Loucy (cell line): ENCODE measurements around the gene CHN2.

Experiments
- H2AFZ ChIP-seq: fragments of 200-600 bp; sonication (generic); 2 replicates; pipeline ENCODE4 v1.6.0; 2016; ENCODE audit warnings: antibody characterized with exemption, mild to moderate bottlenecking, low read length, moderate library complexity
- H3F3A ChIP-seq: fragments of 200-600 bp; 2 replicates; pipeline ENCODE4 v1.6.0; 2016; ENCODE audit warnings: antibody characterized with exemption, low read depth, mild to moderate bottlenecking
- H3K27me3 ChIP-seq: fragments of 200-600 bp; sonication (generic); 2 replicates; pipeline ENCODE4 v1.6.1; 2014; ENCODE audit warnings: low read length, mild to moderate bottlenecking; ENCODE audit not compliant: insufficient read depth, poor library complexity, severe bottlenecking
- H3K36me3 ChIP-seq: fragments of 200-600 bp; sonication (generic); 2 replicates; pipeline ENCODE4 v1.6.1; 2016; ENCODE audit warnings: low read length; ENCODE audit not compliant: insufficient read depth
- H3K4me1 ChIP-seq: fragments of 200-600 bp; sonication (generic); 2 replicates; pipeline ENCODE4 v1.5.1; 2014; ENCODE audit warnings: low read length, mild to moderate bottlenecking; ENCODE audit not compliant: insufficient read depth, poor library complexity, severe bottlenecking
- H3K4me2 ChIP-seq: fragments of 200-600 bp; sonication (generic); 2 replicates; pipeline ENCODE4 v1.6.0; 2014; ENCODE audit warnings: antibody characterized with exemption, low read length, low read depth, mild to moderate bottlenecking; ENCODE audit not compliant: poor library complexity, severe bottlenecking
- H3K4me3 ChIP-seq: fragments of 200-600 bp; sonication (generic); 2 replicates; pipeline ENCODE4 v1.5.1; 2014; ENCODE audit warnings: low read length, mild to moderate bottlenecking, mixed read lengths; ENCODE audit not compliant: poor library complexity, severe bottlenecking
- H3K79me2 ChIP-seq: fragments of 200-600 bp; sonication (generic); 2 replicates; pipeline ENCODE4 v1.6.1; 2014; ENCODE audit warnings: low read length; ENCODE audit not compliant: insufficient read depth
- H3K9ac ChIP-seq: fragments of 200-600 bp; sonication (generic); 2 replicates; pipeline ENCODE4 v1.6.0; 2014; ENCODE audit warnings: mild to moderate bottlenecking, low read depth, low read length, moderate library complexity; ENCODE audit not compliant: poor library complexity, severe bottlenecking
- H3K9me2 ChIP-seq: fragments of 200-600 bp; sonication (generic); replicated peaks from 2 replicates; pipeline ENCODE4 v1.6.1; 2016; ENCODE audit warnings: low read depth, low read length, mixed read lengths
- H3K9me3 ChIP-seq: fragments of 200-600 bp; sonication (generic); 2 replicates; pipeline ENCODE4 v1.6.1; 2014; ENCODE audit warnings: mild to moderate bottlenecking, antibody characterized with exemption, low read length, low read depth; ENCODE audit not compliant: insufficient read depth
- H4K20me1 ChIP-seq: fragments of 200-600 bp; sonication (generic); 2 replicates; pipeline ENCODE4 v1.6.0; 2014; ENCODE audit warnings: antibody characterized with exemption, low read length, mild to moderate bottlenecking; ENCODE audit not compliant: insufficient read depth, poor library complexity, severe bottlenecking
- CTCF ChIP-seq: fragments of 200-600 bp; sonication (generic); conservative IDR thresholded peaks from 2 replicates; pipeline ENCODE4 v1.5.1; 2014; ENCODE audit warnings: mild to moderate bottlenecking, antibody characterized with exemption, low read length
- EZH2phosphoT487 ChIP-seq: fragments of 200-600 bp; IDR thresholded peaks from 2 replicates; pipeline ENCODE4 v1.6.1; 2018; ENCODE audit warnings: antibody characterized with exemption, mild to moderate bottlenecking, moderate library complexity, borderline replicate concordance

Gene CHN2

DNA sequence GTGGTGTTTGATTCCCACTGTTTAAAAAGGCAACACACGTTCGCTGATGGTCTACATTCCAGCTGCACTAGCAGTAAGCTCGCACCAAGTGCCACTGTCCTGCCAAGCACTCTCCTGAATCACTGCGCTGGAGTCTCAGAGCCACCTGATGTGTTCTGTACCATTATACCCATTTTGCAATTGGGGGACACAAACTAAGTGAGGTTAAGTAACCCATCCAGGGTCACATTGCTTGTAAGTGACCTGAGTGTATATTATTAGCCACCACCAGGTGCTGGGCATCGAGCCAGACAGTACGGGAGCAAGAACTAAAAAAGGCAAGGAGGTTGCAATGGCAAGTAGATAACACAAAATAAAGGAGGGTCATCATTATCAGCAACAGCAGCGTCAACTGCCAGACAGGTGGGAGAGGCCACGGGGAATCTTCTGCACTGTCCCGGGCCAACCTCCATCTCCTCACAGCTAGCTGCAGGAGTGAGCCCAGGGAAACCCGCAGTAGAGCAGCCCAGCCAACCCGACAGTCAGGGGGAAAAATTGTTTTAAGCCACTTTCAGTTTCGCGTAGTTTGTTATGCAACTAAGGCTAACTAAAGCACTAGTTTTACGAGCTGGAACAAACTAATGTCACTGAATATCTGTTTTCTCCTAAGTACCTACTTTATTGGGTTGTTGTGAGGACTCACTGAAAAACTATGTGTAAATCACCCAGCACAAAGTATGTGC, 47.5 kb upstream of the CHN2 start:
- no peaks in the 10 kb centered on the region for H3K9me3 ChIP-seq
- no peaks in the 10 kb centered on the region for H3K9me2 ChIP-seq
- no peaks in the 10 kb centered on the region for H3F3A ChIP-seq
- H3K4me1 ChIP-seq = no peaks in the 10 kb centered on the region
- H3K36me3 ChIP-seq = no peaks in the 10 kb centered on the region
- H3K9ac ChIP-seq = peak overlapping the region; percentile 69
- peak overlapping the region; percentile 70 for H3K4me2 ChIP-seq
- H3K79me2 ChIP-seq = no peaks in the 10 kb centered on the region
- peak overlapping the region; percentile 72 for H3K4me3 ChIP-seq
- TF ChIP-seq EZH2phosphoT487 (no peak), CTCF (no peak)
- H4K20me1 ChIP-seq = no peaks in the 10 kb centered on the region
- no peaks in the 10 kb centered on the region for H3K27me3 ChIP-seq
- H2AFZ ChIP-seq = peak overlapping the region; percentile 81

DNA sequence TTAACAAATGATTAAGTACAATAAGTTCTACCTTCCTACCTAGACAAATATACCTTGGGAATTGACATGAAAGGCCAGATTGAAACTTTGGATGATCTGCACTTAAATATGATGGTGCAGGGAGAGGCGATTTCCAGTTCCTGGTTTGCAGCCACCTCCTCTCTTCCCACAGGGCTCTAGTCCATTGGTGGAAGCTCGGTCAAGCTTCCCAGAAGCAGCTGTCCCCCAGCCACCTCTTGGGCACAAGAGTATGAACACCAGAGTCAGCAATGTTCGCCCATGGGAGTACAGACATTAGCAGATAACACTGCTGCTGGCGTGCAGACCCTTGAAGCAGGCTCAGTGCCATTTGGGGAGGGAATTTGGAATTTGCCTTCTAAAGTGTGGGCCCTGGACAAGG, 46.8 kb upstream of the CHN2 start:
- no peak overlapping the region for H3K4me2 ChIP-seq
- H3K9ac ChIP-seq = no peak overlapping the region
- no peak overlapping the region for H3K4me3 ChIP-seq
- H4K20me1 ChIP-seq = no peaks in the 10 kb centered on the region
- no peak for TF ChIP-seq EZH2phosphoT487
- TF ChIP-seq CTCF = no peak
- no peak overlapping the region for H2AFZ ChIP-seq
- no peaks in the 10 kb centered on the region for H3K27me3 ChIP-seq
- H3K4me1 ChIP-seq = no peaks in the 10 kb centered on the region
- H3K9me3 ChIP-seq = no peaks in the 10 kb centered on the region
- H3F3A ChIP-seq = no peaks in the 10 kb centered on the region
- no peaks in the 10 kb centered on the region for H3K9me2 ChIP-seq
- H3K36me3 ChIP-seq = no peaks in the 10 kb centered on the region
- H3K79me2 ChIP-seq = no peaks in the 10 kb centered on the region

GRCh38 chr7:29149036-29149435, 45.5 kb upstream of the CHN2 start:
- Histone ChIP-seq H3K4me1 (no peaks in the 10 kb centered on the region), H3K4me3 (no peak overlapping the region), H4K20me1 (no peaks in the 10 kb centered on the region), H3F3A (no peaks in the 10 kb centered on the region), H2AFZ (no peak overlapping the region), H3K9me3 (no peaks in the 10 kb centered on the region), H3K4me2 (no peak overlapping the region), H3K79me2 (no peaks in the 10 kb centered on the region), H3K9me2 (no peaks in the 10 kb centered on the region), H3K9ac (no peak overlapping the region), H3K27me3 (no peaks in the 10 kb centered on the region), H3K36me3 (no peaks in the 10 kb centered on the region)
- TF ChIP-seq EZH2phosphoT487 (no peak), CTCF (no peak)
